H9 (cell line): ENCODE results near the gene RAB40C. TPM values are rescaled to one million over a fixed set of nuclear protein-coding genes. Genes with fewer than 3 reads are reported as not detected.
A peak's percentile ranks its signal among the peaks of the same experiment; 100 is the strongest.

Source experiments
- DNase-seq: peaks from one replicate; pipeline ENCODE4 v3.0.0-alpha.2; 2017
- H2AFZ ChIP-seq: one replicate; pipeline ENCODE4 v1.6.1; 2013; ENCODE audit warnings: mild to moderate bottlenecking, low read length, control low read depth, moderate library complexity
- H2AK5ac ChIP-seq: 2 replicates; pipeline ENCODE4 v1.6.1; 2013; ENCODE audit warnings: low read length, control low read depth, mixed read lengths; ENCODE audit not compliant: insufficient read length
- H2BK120ac ChIP-seq: one replicate; pipeline ENCODE4 v1.6.1; 2013; ENCODE audit warnings: low read depth, mild to moderate bottlenecking, low read length, control low read depth, inconsistent platforms; ENCODE audit not compliant: poor library complexity, severe bottlenecking
- H2BK12ac ChIP-seq: 2 replicates; pipeline ENCODE4 v1.6.1; 2013; ENCODE audit warnings: low read length, control low read depth, mixed read lengths, low read depth; ENCODE audit not compliant: insufficient read length
- H2BK15ac ChIP-seq: 2 replicates; pipeline ENCODE4 v1.6.1; 2013; ENCODE audit warnings: low read depth, low read length, control low read depth
- H2BK20ac ChIP-seq: one replicate; pipeline ENCODE4 v1.6.1; 2013; ENCODE audit warnings: low read depth, mild to moderate bottlenecking, low read length, control low read depth, inconsistent platforms; ENCODE audit not compliant: poor library complexity, severe bottlenecking
- H2BK5ac ChIP-seq: 2 replicates; pipeline ENCODE4 v1.6.1; 2013; ENCODE audit warnings: low read length, control low read depth, mixed read lengths; ENCODE audit not compliant: insufficient read length
- H3K14ac ChIP-seq: 2 replicates; pipeline ENCODE4 v1.6.1; 2013; ENCODE audit warnings: low read length, control low read depth; ENCODE audit not compliant: insufficient read depth
- H3K18ac ChIP-seq: 2 replicates; pipeline ENCODE4 v1.6.1; 2013; ENCODE audit warnings: low read depth, mild to moderate bottlenecking, mixed read lengths, low read length, control low read depth; ENCODE audit not compliant: insufficient read length
- H3K23ac ChIP-seq: 2 replicates; pipeline ENCODE4 v1.6.1; 2013; ENCODE audit warnings: low read length, control low read depth, mixed read lengths, low read depth; ENCODE audit not compliant: insufficient read length
- H3K23me2 ChIP-seq: 2 replicates; pipeline ENCODE4 v1.6.1; 2013; ENCODE audit warnings: low read depth, mild to moderate bottlenecking, mixed read lengths, low read length, control low read depth; ENCODE audit not compliant: insufficient read length, poor library complexity, severe bottlenecking
- H3K27ac ChIP-seq: 2 replicates; pipeline ENCODE4 v1.5.1; 2013; ENCODE audit warnings: low read length, control low read depth, mixed read lengths, low read depth; ENCODE audit not compliant: insufficient read length
- H3K27me3 ChIP-seq: 2 replicates; pipeline ENCODE4 v1.6.1; 2013; ENCODE audit warnings: low read length, control low read depth, inconsistent platforms; ENCODE audit not compliant: insufficient read depth
- H3K4ac ChIP-seq: 2 replicates; pipeline ENCODE4 v1.6.1; 2013; ENCODE audit warnings: low read depth, mild to moderate bottlenecking, control low read depth, inconsistent platforms, low read length, moderate library complexity
- H3K4me1 ChIP-seq: 2 replicates; pipeline ENCODE4 v1.6.1; 2013; ENCODE audit warnings: low read length, control low read depth, inconsistent platforms; ENCODE audit not compliant: insufficient read depth
- H3K4me2 ChIP-seq: 2 replicates; pipeline ENCODE4 v1.6.1; 2013; ENCODE audit warnings: low read length, control low read depth, mixed read lengths; ENCODE audit not compliant: insufficient read length, insufficient read depth
- H3K56ac ChIP-seq: 2 replicates; pipeline ENCODE4 v1.6.1; 2013; ENCODE audit warnings: low read depth, mild to moderate bottlenecking, mixed read lengths, low read length, control low read depth; ENCODE audit not compliant: insufficient read length
- H3K79me1 ChIP-seq: 2 replicates; pipeline ENCODE4 v1.6.1; 2013; ENCODE audit warnings: low read depth, mild to moderate bottlenecking, moderate library complexity, low read length, control low read depth, inconsistent platforms; ENCODE audit not compliant: insufficient read depth, poor library complexity, severe bottlenecking
- H3K79me2 ChIP-seq: 2 replicates; pipeline ENCODE4 v1.6.1; 2013; ENCODE audit warnings: low read length, control low read depth, inconsistent platforms; ENCODE audit not compliant: insufficient read depth
- H3K9ac ChIP-seq: 2 replicates; pipeline ENCODE4 v1.6.1; 2013; ENCODE audit warnings: low read length, control low read depth, mixed read lengths; ENCODE audit not compliant: insufficient read length; ENCODE audit errors: extremely low read depth
- H3K9me3 ChIP-seq: one replicate; pipeline ENCODE4 v1.6.1; 2013; ENCODE audit warnings: low read depth, low read length, inconsistent platforms; ENCODE audit not compliant: control insufficient read depth
- H3T11ph ChIP-seq: one replicate; pipeline ENCODE4 v1.6.1; 2013; ENCODE audit warnings: mild to moderate bottlenecking, low read length, control low read depth, inconsistent platforms
- H4K20me1 ChIP-seq: one replicate; pipeline ENCODE4 v1.6.1; 2013; ENCODE audit not compliant: control insufficient read depth, insufficient read length, insufficient read depth
- H4K5ac ChIP-seq: 2 replicates; pipeline ENCODE4 v1.6.1; 2013; ENCODE audit warnings: low read depth, mild to moderate bottlenecking, mixed read lengths, low read length, control low read depth; ENCODE audit not compliant: insufficient read length
- H4K8ac ChIP-seq: replicated peaks from 2 replicates; pipeline ENCODE4 v1.6.1; 2013; ENCODE audit warnings: low read length, control low read depth, mixed read lengths, low read depth; ENCODE audit not compliant: insufficient read length
- H4K91ac ChIP-seq: 2 replicates; pipeline ENCODE4 v1.6.1; 2013; ENCODE audit warnings: low read depth, mild to moderate bottlenecking, moderate library complexity, mixed read lengths, low read length, control low read depth; ENCODE audit not compliant: insufficient read length
- H3K27ac Mint-ChIP-seq, 3 experiments: 2 replicates in 2 of 3; 3 replicates in 1 of 3; pipeline ENCODE4 v1.8.0; 2020 to 2021; ENCODE audit warnings: mixed read lengths in 3 of 3, mild to moderate bottlenecking in 1 of 3, moderate library complexity in 1 of 3
- H3K27me3 Mint-ChIP-seq: 2 replicates; pipeline ENCODE4 v1.8.0; 2021; ENCODE audit warnings: low read depth, mild to moderate bottlenecking, moderate library complexity, mixed read lengths
- H3K36me3 Mint-ChIP-seq, 3 experiments: 2 replicates in 2 of 3; 3 replicates in 1 of 3; pipeline ENCODE4 v1.8.0; 2020 to 2021; ENCODE audit warnings: low read depth in 3 of 3, mixed read lengths in 3 of 3; ENCODE audit not compliant: insufficient read depth in 1 of 3
- H3K4me1 Mint-ChIP-seq, 2 experiments: 2 replicates each; pipeline ENCODE4 v1.8.0; 2020; ENCODE audit warnings: mixed read lengths in 2 of 2
- H3K4me3 Mint-ChIP-seq, 2 experiments: 2 replicates in 1 of 2; 3 replicates in 1 of 2; pipeline ENCODE4 v1.8.0; 2020 to 2021; ENCODE audit warnings: mild to moderate bottlenecking in 2 of 2, mixed read lengths in 2 of 2, moderate library complexity in 1 of 2
- H3K9me3 Mint-ChIP-seq, 2 experiments: 2 replicates in 1 of 2; 3 replicates in 1 of 2; pipeline ENCODE4 v1.8.0; 2020; ENCODE audit warnings: mild to moderate bottlenecking in 2 of 2, mixed read lengths in 2 of 2, moderate library complexity in 1 of 2
- WGBS: extraction: QIAGEN DNeasy Blood & Tissue Kit; methylation state at CpG from one replicate; pipeline ENCODE4 v1.1.7; 2013; ENCODE audit warnings: missing lambda C conversion rate, low lambda C conversion rate, mixed read lengths; ENCODE audit not compliant: insufficient read length; ENCODE audit errors: extremely low coverage; 5-methylcytosine and 5-hydroxymethylcytosine counted together
- total RNA-seq: library from RNA; stranded (reverse); gene quantifications from 2 replicates; pipeline ENCODE4 v1.2.1, GENCODE V29; 2021
- TF ChIP-seq, protein P1 (sequence below): fragments of 200-600 bp; sonication (generic); conservative IDR thresholded peaks from 3 replicates; pipeline ENCODE4 v1.8.0; 2021; ENCODE audit warnings: antibody characterized with exemption, mild to moderate bottlenecking

Gene RAB40C
- total RNA-seq, 1 experiment from 2014 or later = 19.1 TPM

DNA sequence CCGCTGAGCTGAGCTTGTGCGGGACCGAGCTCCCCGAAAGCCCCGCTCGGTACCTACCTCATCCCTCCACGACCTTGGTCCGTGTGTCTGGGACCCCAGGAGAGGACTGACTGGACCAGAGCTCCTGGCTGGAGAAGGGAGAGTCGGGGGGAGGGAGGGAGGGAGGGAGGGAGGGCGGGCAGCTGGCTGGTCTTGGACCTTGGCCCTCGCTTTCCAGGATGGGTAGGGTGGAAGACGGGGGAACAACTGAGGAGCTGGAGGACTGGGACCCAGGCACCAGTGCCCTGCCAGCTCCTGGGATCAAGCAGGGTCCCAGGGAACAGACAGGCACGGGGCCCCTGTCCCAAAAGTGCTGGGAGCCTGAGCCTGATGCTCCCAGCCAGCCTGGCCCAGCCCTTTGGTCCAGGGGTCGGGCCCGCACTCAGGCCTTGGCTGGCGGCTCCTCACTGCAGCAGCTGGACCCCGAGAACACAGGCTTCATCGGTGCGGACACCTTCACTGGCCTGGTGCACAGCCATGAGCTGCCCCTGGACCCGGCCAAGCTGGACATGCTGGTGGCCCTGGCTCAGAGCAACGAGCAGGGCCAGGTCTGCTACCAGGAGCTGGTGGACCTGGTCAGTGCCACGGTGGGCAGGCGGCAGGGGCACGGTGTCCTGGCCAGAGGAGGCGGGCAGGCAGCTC, 86.2 kb downstream of the RAB40C start:
- H3K27me3 ChIP-seq = no peaks in the 10 kb centered on the region
- peaks cover 3% of the 10 kb centered on the region; the same call in 1 of the 2 replicates for H3K27me3 Mint-ChIP-seq
- H3K4me1 Mint-ChIP-seq = peaks cover 14 to 24% of the 10 kb centered on the region in 2 experiments
- H2AK5ac ChIP-seq = no peak overlapping the region
- no peak overlapping the region for H4K5ac ChIP-seq
- H3K27ac ChIP-seq = no peak overlapping the region
- H3T11ph ChIP-seq = no peak overlapping the region
- no peak overlapping the region for H2AFZ ChIP-seq
- H3K36me3 Mint-ChIP-seq = peaks cover 8 to 15% (median 10%) of the 10 kb centered on the region in 3 experiments; a peak in 6 of 7 replicates
- H4K91ac ChIP-seq = no peak overlapping the region
- no peaks in the 10 kb centered on the region for H3K9me3 ChIP-seq
- TF ChIP-seq, protein P1, sequence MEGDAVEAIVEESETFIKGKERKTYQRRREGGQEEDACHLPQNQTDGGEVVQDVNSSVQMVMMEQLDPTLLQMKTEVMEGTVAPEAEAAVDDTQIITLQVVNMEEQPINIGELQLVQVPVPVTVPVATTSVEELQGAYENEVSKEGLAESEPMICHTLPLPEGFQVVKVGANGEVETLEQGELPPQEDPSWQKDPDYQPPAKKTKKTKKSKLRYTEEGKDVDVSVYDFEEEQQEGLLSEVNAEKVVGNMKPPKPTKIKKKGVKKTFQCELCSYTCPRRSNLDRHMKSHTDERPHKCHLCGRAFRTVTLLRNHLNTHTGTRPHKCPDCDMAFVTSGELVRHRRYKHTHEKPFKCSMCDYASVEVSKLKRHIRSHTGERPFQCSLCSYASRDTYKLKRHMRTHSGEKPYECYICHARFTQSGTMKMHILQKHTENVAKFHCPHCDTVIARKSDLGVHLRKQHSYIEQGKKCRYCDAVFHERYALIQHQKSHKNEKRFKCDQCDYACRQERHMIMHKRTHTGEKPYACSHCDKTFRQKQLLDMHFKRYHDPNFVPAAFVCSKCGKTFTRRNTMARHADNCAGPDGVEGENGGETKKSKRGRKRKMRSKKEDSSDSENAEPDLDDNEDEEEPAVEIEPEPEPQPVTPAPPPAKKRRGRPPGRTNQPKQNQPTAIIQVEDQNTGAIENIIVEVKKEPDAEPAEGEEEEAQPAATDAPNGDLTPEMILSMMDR = no peak
- H2BK20ac ChIP-seq = no peak overlapping the region
- no peak overlapping the region for H3K18ac ChIP-seq
- WGBS = no CpG with 5 or more reads among the region's 25 CpGs
- H3K23ac ChIP-seq = no peak overlapping the region
- H2BK15ac ChIP-seq = no peak overlapping the region
- peak overlapping the region; percentile 31 to 46; a peak in 3 of 5 replicates for H3K4me3 Mint-ChIP-seq
- no peaks in the 10 kb centered on the region for H4K20me1 ChIP-seq
- no peak overlapping the region for H3K4ac ChIP-seq
- H4K8ac ChIP-seq = no peak overlapping the region
- H3K27ac Mint-ChIP-seq = no peak overlapping the region
- no peak for DNase-seq
- H2BK5ac ChIP-seq = no peak overlapping the region
- H3K79me1 ChIP-seq = no peaks in the 10 kb centered on the region
- H3K14ac ChIP-seq = no peak overlapping the region
- no peaks in the 10 kb centered on the region for H3K9me3 Mint-ChIP-seq
- H2BK12ac ChIP-seq = no peak overlapping the region
- no peak overlapping the region for H2BK120ac ChIP-seq
- H3K79me2 ChIP-seq = no peaks in the 10 kb centered on the region
- no peak overlapping the region for H3K9ac ChIP-seq
- peaks cover 13% of the 10 kb centered on the region for H3K23me2 ChIP-seq
- H3K56ac ChIP-seq = no peak overlapping the region
- no peaks in the 10 kb centered on the region for H3K4me1 ChIP-seq
- H3K4me2 ChIP-seq = peak overlapping the region; percentile 53
